WTC11 (cell line): ENCODE results near the gene NELL1. TPM values are rescaled to one million over a fixed set of nuclear protein-coding genes. Genes with fewer than 3 reads are reported as not detected.

ENCODE experiments used
- ATAC-seq: fragments of 200-7000 bp; cut with Tn5 transposase; 2 replicates; pipeline ENCODE4 v1.10.0; 2021; ENCODE audit warnings: mild to moderate bottlenecking, moderate library complexity
- CTCF ChIA-PET: fragments of 300-600 bp; sonication (Branson Sonifier 250); formaldehyde crosslinking; loops from one replicate; lab custom pipeline; 2021; ENCODE audit warnings: antibody characterized with exemption; lab: Charles Lee
- POLR2A ChIA-PET: fragments of 350-600 bp; sonication (Branson Sonifier 250); formaldehyde crosslinking; loops from one replicate; lab custom pipeline; 2021; ENCODE audit warnings: antibody characterized with exemption; lab: Charles Lee
- DNase-seq: peaks from one replicate; pipeline ENCODE4 v3.0.0; 2021; ENCODE audit warnings: low spot score
- H3K27ac Mint-ChIP-seq: 2 replicates; pipeline ENCODE4 v1.8.0; 2021; ENCODE audit warnings: mixed read lengths
- H3K27me3 Mint-ChIP-seq: 2 replicates; pipeline ENCODE4 v1.8.0; 2021; ENCODE audit warnings: low read depth, mild to moderate bottlenecking, moderate library complexity, mixed read lengths
- H3K36me3 Mint-ChIP-seq: 2 replicates; pipeline ENCODE4 v1.8.0; 2021; ENCODE audit warnings: mixed read lengths
- H3K4me1 Mint-ChIP-seq: 2 replicates; pipeline ENCODE4 v1.8.0; 2022; ENCODE audit warnings: mixed read lengths
- H3K4me3 Mint-ChIP-seq: 2 replicates; pipeline ENCODE4 v1.8.0; 2021; ENCODE audit warnings: mild to moderate bottlenecking, moderate library complexity, mixed read lengths
- H3K9me3 Mint-ChIP-seq: 2 replicates; pipeline ENCODE4 v1.8.0; 2021; ENCODE audit warnings: mixed read lengths
- ATF6 ChIP-seq: sonication (generic); formaldehyde crosslinking; IDR thresholded peaks from 2 replicates; pipeline ENCODE4 v1.8.1; 2023; ENCODE audit warnings: mild to moderate bottlenecking, missing genetic modification reagents
- CTCF ChIP-seq: fragments of 200-600 bp; IDR thresholded peaks from 2 replicates; pipeline ENCODE4 v1.8.0; 2022; ENCODE audit warnings: antibody characterized with exemption
- E2F1 ChIP-seq: sonication (generic); formaldehyde crosslinking; IDR thresholded peaks from 2 replicates; pipeline ENCODE4 v1.8.0; 2022; ENCODE audit warnings: mild to moderate bottlenecking, missing genetic modification reagents
- EMX1 ChIP-seq: fragments of 250-450 bp; sonication (Bioruptor Pico); IDR thresholded peaks from 2 replicates; pipeline ENCODE4 v1.8.0; 2021; ENCODE audit warnings: mild to moderate bottlenecking
- ETV6 ChIP-seq: sonication (generic); formaldehyde crosslinking; IDR thresholded peaks from 2 replicates; pipeline ENCODE4 v1.8.1; 2022; ENCODE audit warnings: mild to moderate bottlenecking, missing genetic modification reagents
- GRHL2 ChIP-seq: fragments of 250-450 bp; sonication (Bioruptor Pico); IDR thresholded peaks from 2 replicates; pipeline ENCODE4 v1.8.0; 2022; ENCODE audit warnings: mild to moderate bottlenecking, moderate library complexity; ENCODE audit not compliant: insufficient replicate concordance, severe bottlenecking
- HMGA2 ChIP-seq: fragments of 250-450 bp; sonication (Bioruptor Pico); IDR thresholded peaks from 2 replicates; pipeline ENCODE4 v1.4.0; 2021; ENCODE audit warnings: mild to moderate bottlenecking, moderate library complexity
- JUN ChIP-seq: sonication (generic); formaldehyde crosslinking; IDR thresholded peaks from 2 replicates; pipeline ENCODE4 v1.8.0; 2023; ENCODE audit warnings: mild to moderate bottlenecking, missing genetic modification reagents
- NFYB ChIP-seq: sonication (generic); formaldehyde crosslinking; conservative IDR thresholded peaks from 2 replicates; pipeline ENCODE4 v1.8.0; 2022; ENCODE audit warnings: low read depth, missing genetic modification reagents
- NR3C1 ChIP-seq: sonication (generic); formaldehyde crosslinking; conservative IDR thresholded peaks from 2 replicates; pipeline ENCODE4 v1.8.1; 2023; ENCODE audit warnings: low read depth, mild to moderate bottlenecking, missing genetic modification reagents
- PRDM15 ChIP-seq: sonication (generic); formaldehyde crosslinking; IDR thresholded peaks from 2 replicates; pipeline ENCODE4 v1.8.0; 2022; ENCODE audit warnings: missing genetic modification reagents
- RELA ChIP-seq: sonication (generic); formaldehyde crosslinking; IDR thresholded peaks from 2 replicates; pipeline ENCODE4 v1.8.1; 2022; ENCODE audit warnings: missing genetic modification reagents, mild to moderate bottlenecking, borderline replicate concordance
- SMAD4 ChIP-seq: sonication (generic); formaldehyde crosslinking; IDR thresholded peaks from 2 replicates; pipeline ENCODE4 v1.8.0; 2022; ENCODE audit warnings: mild to moderate bottlenecking, missing genetic modification reagents
- TEAD4 ChIP-seq: sonication (generic); formaldehyde crosslinking; IDR thresholded peaks from 2 replicates; pipeline ENCODE4 v1.8.0; 2022; ENCODE audit warnings: mild to moderate bottlenecking, missing genetic modification reagents
- TP53 ChIP-seq: sonication (generic); formaldehyde crosslinking; IDR thresholded peaks from 2 replicates; pipeline ENCODE4 v1.8.1; 2023; ENCODE audit warnings: mild to moderate bottlenecking, missing genetic modification reagents
- ZNF263 ChIP-seq: sonication (generic); formaldehyde crosslinking; IDR thresholded peaks from 2 replicates; pipeline ENCODE4 v1.8.1; 2022; ENCODE audit warnings: low read depth, mild to moderate bottlenecking, moderate library complexity, missing genetic modification reagents
- ZNF423 ChIP-seq: fragments of 250-450 bp; sonication (Bioruptor Pico); IDR thresholded peaks from 2 replicates; pipeline ENCODE4 v2.1.2; 2022; ENCODE audit warnings: mild to moderate bottlenecking, moderate library complexity
- ZSCAN18 ChIP-seq: fragments of 250-450 bp; sonication (Bioruptor Pico); IDR thresholded peaks from 2 replicates; pipeline ENCODE4 v2.1.2; 2022; ENCODE audit warnings: mild to moderate bottlenecking, moderate library complexity
- total RNA-seq: library from RNA; stranded (reverse); gene quantifications from 3 replicates; pipeline ENCODE4 v1.2.3, GENCODE V29; 2021
- TF ChIP-seq, protein P1 (sequence below): sonication (generic); formaldehyde crosslinking; IDR thresholded peaks from 2 replicates; pipeline ENCODE4 v1.8.0; 2022; ENCODE audit warnings: mild to moderate bottlenecking, missing genetic modification reagents
- TF ChIP-seq, protein P2 (sequence below): sonication (generic); formaldehyde crosslinking; IDR thresholded peaks from 2 replicates; pipeline ENCODE4 v1.8.1; 2022; ENCODE audit warnings: low read depth, missing genetic modification reagents, borderline replicate concordance
- TF ChIP-seq, protein P3 (sequence below): fragments of 250-450 bp; sonication (Bioruptor Pico); IDR thresholded peaks from 2 replicates; pipeline ENCODE4 v1.8.0; 2021; ENCODE audit warnings: mild to moderate bottlenecking
- TF ChIP-seq, protein P4 (sequence below): fragments of 250-450 bp; sonication (Bioruptor Pico); IDR thresholded peaks from 2 replicates; pipeline ENCODE4 v1.9.0; 2021; ENCODE audit warnings: mild to moderate bottlenecking

NELL1 gene
- total RNA-seq, 1 experiment from 2014 or later = 1.8 TPM

- TF ChIP-seq ZNF263 (CRISPR knock-in tag) (no peak), E2F1 (no peak), TEAD4 (CRISPR knock-in tag) (no peak)
- TF ChIP-seq, protein P1, sequence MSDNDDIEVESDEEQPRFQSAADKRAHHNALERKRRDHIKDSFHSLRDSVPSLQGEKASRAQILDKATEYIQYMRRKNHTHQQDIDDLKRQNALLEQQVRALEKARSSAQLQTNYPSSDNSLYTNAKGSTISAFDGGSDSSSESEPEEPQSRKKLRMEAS (CRISPR knock-in tag) = no peak
- TF ChIP-seq, protein P2, sequence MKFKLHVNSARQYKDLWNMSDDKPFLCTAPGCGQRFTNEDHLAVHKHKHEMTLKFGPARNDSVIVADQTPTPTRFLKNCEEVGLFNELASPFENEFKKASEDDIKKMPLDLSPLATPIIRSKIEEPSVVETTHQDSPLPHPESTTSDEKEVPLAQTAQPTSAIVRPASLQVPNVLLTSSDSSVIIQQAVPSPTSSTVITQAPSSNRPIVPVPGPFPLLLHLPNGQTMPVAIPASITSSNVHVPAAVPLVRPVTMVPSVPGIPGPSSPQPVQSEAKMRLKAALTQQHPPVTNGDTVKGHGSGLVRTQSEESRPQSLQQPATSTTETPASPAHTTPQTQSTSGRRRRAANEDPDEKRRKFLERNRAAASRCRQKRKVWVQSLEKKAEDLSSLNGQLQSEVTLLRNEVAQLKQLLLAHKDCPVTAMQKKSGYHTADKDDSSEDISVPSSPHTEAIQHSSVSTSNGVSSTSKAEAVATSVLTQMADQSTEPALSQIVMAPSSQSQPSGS (CRISPR knock-in tag) = no peak
Measured at GRCh38 chr11:20933958-20934357, 264.6 kb downstream of the NELL1 start (continued).

DNA sequence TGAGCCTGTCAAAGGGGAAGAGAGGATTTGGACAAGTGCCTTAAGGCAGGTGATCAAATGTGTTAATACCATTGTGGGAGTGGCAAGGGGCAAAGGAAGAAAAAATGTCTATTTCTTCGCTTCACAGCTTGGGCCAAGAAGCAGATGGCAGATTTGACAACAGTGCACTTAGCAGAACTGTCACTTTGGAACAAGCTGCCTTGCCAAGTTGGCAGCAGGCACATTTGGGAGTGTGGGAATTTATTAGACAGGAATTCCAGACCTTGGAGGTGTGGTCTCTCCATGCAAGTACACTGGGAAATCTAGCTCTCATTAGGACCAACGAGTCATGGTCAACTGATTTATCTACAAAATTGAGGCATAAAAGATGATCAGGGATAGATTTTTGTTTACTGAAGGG lies 265.1 kb downstream of the NELL1 start:
- H3K27me3 Mint-ChIP-seq = no peaks in the 10 kb centered on the region
- H3K4me3 Mint-ChIP-seq = no peak overlapping the region
- no peak for ATAC-seq
- H3K4me1 Mint-ChIP-seq = no peaks in the 10 kb centered on the region
- DNase-seq = no peak
- TF ChIP-seq CTCF = no peak
- TF ChIP-seq ZSCAN18 (CRISPR knock-in tag) = no peak
- TF ChIP-seq RELA = no peak
- TF ChIP-seq ZNF423 (CRISPR knock-in tag) = no peak
- TF ChIP-seq EMX1 = no peak
- TF ChIP-seq HMGA2 (CRISPR knock-in tag) = no peak
- no peak for TF ChIP-seq TP53 (CRISPR knock-in tag)
- TF ChIP-seq ATF6 (CRISPR knock-in tag) = no peak
- no peak for TF ChIP-seq GRHL2 (CRISPR knock-in tag)
- no peaks in the 10 kb centered on the region for H3K36me3 Mint-ChIP-seq
- H3K9me3 Mint-ChIP-seq = 0 out of 2 replicates have a peak, but pooled peaks cover 1% of the 10 kb centered on the region
- CTCF ChIA-PET = no interaction called here
- no peak overlapping the region for H3K27ac Mint-ChIP-seq
- POLR2A ChIA-PET = no interaction called here

DNA sequence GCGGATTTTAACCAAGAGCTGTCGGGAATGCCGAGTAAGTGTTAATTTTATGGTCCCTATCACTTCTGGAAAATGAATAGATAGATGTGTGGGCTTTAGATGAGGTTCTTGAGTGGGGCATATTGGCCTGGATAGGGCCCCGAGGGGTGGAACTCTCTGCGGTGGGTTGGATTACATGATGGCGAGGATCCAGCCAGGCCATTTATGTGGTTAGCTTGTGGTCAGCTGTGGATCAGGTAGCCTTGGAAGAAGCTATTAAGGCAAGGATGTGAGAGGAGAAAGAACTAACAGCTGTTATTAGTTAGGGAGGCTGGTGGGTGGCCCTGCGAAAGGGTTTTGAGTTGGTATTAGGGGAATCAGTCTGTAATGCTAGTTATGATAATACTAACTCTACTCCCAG lies 268.4 kb downstream of the NELL1 start:
- 0 out of 2 replicates have a peak, but pooled peaks cover 3% of the 10 kb centered on the region for H3K9me3 Mint-ChIP-seq
- no peaks in the 10 kb centered on the region for H3K27me3 Mint-ChIP-seq
- no peaks in the 10 kb centered on the region for H3K4me1 Mint-ChIP-seq
- ATAC-seq = no peak
- no peak for DNase-seq
- ChIA-PET CTCF (no interaction called here), POLR2A (no interaction called here)
- H3K27ac Mint-ChIP-seq = no peak overlapping the region
- H3K4me3 Mint-ChIP-seq = no peak overlapping the region
- no peaks in the 10 kb centered on the region for H3K36me3 Mint-ChIP-seq
- TF ChIP-seq, protein P3, sequence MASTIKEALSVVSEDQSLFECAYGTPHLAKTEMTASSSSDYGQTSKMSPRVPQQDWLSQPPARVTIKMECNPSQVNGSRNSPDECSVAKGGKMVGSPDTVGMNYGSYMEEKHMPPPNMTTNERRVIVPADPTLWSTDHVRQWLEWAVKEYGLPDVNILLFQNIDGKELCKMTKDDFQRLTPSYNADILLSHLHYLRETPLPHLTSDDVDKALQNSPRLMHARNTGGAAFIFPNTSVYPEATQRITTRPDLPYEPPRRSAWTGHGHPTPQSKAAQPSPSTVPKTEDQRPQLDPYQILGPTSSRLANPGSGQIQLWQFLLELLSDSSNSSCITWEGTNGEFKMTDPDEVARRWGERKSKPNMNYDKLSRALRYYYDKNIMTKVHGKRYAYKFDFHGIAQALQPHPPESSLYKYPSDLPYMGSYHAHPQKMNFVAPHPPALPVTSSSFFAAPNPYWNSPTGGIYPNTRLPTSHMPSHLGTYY (CRISPR knock-in tag) = no peak
- no peak for TF ChIP-seq ETV6 (CRISPR knock-in tag)
- TF ChIP-seq NR3C1 (CRISPR knock-in tag) = no peak
- no peak for TF ChIP-seq NFYB
- TF ChIP-seq PRDM15 (CRISPR knock-in tag) = no peak
- TF ChIP-seq, protein P4, sequence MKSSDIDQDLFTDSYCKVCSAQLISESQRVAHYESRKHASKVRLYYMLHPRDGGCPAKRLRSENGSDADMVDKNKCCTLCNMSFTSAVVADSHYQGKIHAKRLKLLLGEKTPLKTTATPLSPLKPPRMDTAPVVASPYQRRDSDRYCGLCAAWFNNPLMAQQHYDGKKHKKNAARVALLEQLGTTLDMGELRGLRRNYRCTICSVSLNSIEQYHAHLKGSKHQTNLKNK = no peak
- no peak for TF ChIP-seq SMAD4 (CRISPR knock-in tag)
- no peak for TF ChIP-seq JUN (CRISPR knock-in tag)
